ENCODE results near the gene CBLC. TPM values are rescaled to one million over a fixed set of nuclear protein-coding genes. Genes with fewer than 3 reads are reported as not detected.

The CBLC gene
- total RNA-seq, 1 experiment from 2014 or later: 20.5 TPM

DNA sequence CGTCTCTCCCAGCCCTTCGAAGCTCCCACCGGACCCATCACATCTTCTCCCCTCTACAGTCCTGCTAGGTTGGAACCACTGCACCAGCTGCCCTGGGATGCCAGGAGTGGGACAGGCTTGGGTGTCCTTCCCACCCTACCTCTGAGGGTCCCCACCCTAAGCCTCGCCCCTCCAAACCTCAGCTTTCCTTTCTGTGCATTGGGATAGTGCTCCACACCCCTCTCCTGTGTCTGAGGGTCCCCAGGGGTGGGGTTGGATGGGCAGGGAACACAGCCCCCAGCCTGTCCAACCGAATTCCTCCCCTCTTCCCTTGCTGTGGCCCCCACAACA is 31.1 kb upstream of the CBLC start (continued):
- TF ChIP-seq, protein P1, sequence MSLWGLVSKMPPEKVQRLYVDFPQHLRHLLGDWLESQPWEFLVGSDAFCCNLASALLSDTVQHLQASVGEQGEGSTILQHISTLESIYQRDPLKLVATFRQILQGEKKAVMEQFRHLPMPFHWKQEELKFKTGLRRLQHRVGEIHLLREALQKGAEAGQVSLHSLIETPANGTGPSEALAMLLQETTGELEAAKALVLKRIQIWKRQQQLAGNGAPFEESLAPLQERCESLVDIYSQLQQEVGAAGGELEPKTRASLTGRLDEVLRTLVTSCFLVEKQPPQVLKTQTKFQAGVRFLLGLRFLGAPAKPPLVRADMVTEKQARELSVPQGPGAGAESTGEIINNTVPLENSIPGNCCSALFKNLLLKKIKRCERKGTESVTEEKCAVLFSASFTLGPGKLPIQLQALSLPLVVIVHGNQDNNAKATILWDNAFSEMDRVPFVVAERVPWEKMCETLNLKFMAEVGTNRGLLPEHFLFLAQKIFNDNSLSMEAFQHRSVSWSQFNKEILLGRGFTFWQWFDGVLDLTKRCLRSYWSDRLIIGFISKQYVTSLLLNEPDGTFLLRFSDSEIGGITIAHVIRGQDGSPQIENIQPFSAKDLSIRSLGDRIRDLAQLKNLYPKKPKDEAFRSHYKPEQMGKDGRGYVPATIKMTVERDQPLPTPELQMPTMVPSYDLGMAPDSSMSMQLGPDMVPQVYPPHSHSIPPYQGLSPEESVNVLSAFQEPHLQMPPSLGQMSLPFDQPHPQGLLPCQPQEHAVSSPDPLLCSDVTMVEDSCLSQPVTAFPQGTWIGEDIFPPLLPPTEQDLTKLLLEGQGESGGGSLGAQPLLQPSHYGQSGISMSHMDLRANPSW (CRISPR knock-in tag; conservative IDR thresholded peaks at IDR 0.05; ENCODE audit: low read depth): no peak
- no peak for TF ChIP-seq GRHL2 (CRISPR knock-in tag; IDR thresholded peaks at IDR 0.05; ENCODE audit: insufficient replicate concordance, severe bottlenecking)
- TF ChIP-seq, protein P2, sequence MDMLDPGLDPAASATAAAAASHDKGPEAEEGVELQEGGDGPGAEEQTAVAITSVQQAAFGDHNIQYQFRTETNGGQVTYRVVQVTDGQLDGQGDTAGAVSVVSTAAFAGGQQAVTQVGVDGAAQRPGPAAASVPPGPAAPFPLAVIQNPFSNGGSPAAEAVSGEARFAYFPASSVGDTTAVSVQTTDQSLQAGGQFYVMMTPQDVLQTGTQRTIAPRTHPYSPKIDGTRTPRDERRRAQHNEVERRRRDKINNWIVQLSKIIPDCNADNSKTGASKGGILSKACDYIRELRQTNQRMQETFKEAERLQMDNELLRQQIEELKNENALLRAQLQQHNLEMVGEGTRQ (CRISPR knock-in tag; IDR thresholded peaks at IDR 0.05): no peak
- TF ChIP-seq ZNF121 (CRISPR knock-in tag; IDR thresholded peaks at IDR 0.05): no peak
- TF ChIP-seq, protein P3, sequence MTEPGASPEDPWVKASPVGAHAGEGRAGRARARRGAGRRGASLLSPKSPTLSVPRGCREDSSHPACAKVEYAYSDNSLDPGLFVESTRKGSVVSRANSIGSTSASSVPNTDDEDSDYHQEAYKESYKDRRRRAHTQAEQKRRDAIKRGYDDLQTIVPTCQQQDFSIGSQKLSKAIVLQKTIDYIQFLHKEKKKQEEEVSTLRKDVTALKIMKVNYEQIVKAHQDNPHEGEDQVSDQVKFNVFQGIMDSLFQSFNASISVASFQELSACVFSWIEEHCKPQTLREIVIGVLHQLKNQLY (CRISPR knock-in tag; IDR thresholded peaks at IDR 0.05): no peak
- no peak for TF ChIP-seq JUN (CRISPR knock-in tag; IDR thresholded peaks at IDR 0.05)
- TF ChIP-seq MYBL2 (CRISPR knock-in tag; IDR thresholded peaks at IDR 0.05): no peak
- no peak for TF ChIP-seq ZBTB21 (CRISPR knock-in tag; IDR thresholded peaks at IDR 0.05; ENCODE audit: borderline replicate concordance)
- no peak for TF ChIP-seq SP1 (CRISPR knock-in tag; conservative IDR thresholded peaks at IDR 0.05)
- no peak for TF ChIP-seq FOXP1 (CRISPR knock-in tag; IDR thresholded peaks at IDR 0.05; ENCODE audit: borderline replicate concordance)
- TF ChIP-seq ZNF263 (CRISPR knock-in tag; IDR thresholded peaks at IDR 0.05; ENCODE audit: low read depth): no peak
- TF ChIP-seq, protein P4, sequence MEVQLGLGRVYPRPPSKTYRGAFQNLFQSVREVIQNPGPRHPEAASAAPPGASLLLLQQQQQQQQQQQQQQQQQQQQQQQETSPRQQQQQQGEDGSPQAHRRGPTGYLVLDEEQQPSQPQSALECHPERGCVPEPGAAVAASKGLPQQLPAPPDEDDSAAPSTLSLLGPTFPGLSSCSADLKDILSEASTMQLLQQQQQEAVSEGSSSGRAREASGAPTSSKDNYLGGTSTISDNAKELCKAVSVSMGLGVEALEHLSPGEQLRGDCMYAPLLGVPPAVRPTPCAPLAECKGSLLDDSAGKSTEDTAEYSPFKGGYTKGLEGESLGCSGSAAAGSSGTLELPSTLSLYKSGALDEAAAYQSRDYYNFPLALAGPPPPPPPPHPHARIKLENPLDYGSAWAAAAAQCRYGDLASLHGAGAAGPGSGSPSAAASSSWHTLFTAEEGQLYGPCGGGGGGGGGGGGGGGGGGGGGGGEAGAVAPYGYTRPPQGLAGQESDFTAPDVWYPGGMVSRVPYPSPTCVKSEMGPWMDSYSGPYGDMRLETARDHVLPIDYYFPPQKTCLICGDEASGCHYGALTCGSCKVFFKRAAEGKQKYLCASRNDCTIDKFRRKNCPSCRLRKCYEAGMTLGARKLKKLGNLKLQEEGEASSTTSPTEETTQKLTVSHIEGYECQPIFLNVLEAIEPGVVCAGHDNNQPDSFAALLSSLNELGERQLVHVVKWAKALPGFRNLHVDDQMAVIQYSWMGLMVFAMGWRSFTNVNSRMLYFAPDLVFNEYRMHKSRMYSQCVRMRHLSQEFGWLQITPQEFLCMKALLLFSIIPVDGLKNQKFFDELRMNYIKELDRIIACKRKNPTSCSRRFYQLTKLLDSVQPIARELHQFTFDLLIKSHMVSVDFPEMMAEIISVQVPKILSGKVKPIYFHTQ (CRISPR knock-in tag; IDR thresholded peaks at IDR 0.05): no peak

DNA sequence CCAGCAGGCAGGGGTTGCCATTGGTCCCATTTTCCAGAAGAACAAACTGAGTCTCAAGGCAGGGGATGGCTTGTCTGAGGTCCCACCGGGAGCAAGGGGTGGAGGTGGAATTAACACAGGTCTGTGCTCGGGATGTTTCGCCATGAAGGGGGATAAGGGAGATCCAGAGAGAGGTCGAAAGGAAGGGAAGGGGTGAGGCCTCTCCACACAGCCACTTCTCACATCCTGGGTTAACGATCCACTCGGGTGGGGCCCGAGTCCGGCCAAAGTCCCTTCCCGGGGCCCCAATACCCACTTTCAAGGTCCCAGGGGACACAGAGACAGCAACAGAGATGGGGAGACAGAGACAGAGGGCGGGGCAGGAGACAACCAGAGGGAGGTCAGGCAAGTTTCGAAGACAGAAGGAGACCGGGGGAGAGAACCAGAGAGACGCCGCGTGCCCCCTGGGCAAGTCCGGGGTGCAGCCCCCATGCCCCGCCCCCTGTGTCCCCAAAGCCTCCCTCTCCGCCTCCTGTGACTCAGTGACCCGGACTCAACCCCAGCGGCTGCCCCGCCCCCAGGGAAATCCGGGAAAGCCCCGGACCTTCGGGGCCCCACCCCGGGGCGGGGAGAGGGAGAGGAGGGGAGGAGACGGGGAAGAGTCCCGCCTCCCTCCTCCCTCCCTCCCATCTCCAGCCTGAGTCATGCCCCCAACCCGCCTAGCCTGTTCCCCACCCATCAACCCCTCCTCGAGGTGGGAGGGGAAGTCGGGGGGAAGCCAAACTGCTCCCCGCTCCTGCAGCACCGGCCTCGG is 30.5 kb upstream of the CBLC start:
- peak; percentile 87 for ATAC-seq
- Mint-ChIP-seq H3K27ac (no peak overlapping the region), H3K9me3 (no peaks in the 10 kb centered on the region), H3K4me3 (peak overlapping the region; percentile 86), H3K4me1 (peaks cover 13% of the 10 kb centered on the region), H3K27me3 (ENCODE audit: low read depth) (peaks cover 70% of the 10 kb centered on the region), H3K36me3 (no peaks in the 10 kb centered on the region)
- no peak for TF ChIP-seq FOXP1 (CRISPR knock-in tag; IDR thresholded peaks at IDR 0.05; ENCODE audit: borderline replicate concordance)
- TF ChIP-seq SP1 (CRISPR knock-in tag; conservative IDR thresholded peaks at IDR 0.05): peak; percentile 43; the same call in 1 of the 2 replicates
- TF ChIP-seq ETV6 (CRISPR knock-in tag; IDR thresholded peaks at IDR 0.05): 0 out of 2 replicates have a peak, but pooled peaks have one; percentile 18
- TF ChIP-seq, protein P5, sequence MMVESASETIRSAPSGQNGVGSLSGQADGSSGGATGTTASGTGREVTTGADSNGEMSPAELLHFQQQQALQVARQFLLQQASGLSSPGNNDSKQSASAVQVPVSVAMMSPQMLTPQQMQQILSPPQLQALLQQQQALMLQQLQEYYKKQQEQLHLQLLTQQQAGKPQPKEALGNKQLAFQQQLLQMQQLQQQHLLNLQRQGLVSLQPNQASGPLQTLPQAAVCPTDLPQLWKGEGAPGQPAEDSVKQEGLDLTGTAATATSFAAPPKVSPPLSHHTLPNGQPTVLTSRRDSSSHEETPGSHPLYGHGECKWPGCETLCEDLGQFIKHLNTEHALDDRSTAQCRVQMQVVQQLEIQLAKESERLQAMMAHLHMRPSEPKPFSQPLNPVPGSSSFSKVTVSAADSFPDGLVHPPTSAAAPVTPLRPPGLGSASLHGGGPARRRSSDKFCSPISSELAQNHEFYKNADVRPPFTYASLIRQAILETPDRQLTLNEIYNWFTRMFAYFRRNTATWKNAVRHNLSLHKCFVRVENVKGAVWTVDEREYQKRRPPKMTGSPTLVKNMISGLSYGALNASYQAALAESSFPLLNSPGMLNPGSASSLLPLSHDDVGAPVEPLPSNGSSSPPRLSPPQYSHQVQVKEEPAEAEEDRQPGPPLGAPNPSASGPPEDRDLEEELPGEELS (CRISPR knock-in tag; IDR thresholded peaks at IDR 0.05): 0 out of 2 replicates have a peak, but pooled peaks have one; percentile 23
- TF ChIP-seq OVOL2 (CRISPR knock-in tag; IDR thresholded peaks at IDR 0.05; ENCODE audit: borderline replicate concordance): no peak
- ChIA-PET CTCF (interaction anchor here (1.0 kb wide), 1 partner anchor 99 kb away, joined by 5 read pairs; the partner anchor contains the start of gene NECTIN2), POLR2A (no interaction called here)
- DNase-seq (ENCODE audit: low spot score): peak; percentile 84
